Endothelial cell of umbilical vein (primary cell): ENCODE measurements around the gene CDCA5. TPM values are rescaled to one million over a fixed set of nuclear protein-coding genes. Genes with fewer than 3 reads are reported as not detected.

ENCODE experiments used
- BruUV-seq: library from RNA; stranded (reverse); fragments of 400-500 nt; replicated peaks from 2 replicates; lab custom pipeline; 2021; lab: Mats Ljungman, UMichigan
- CTCF ChIA-PET: fragments of 300-600, 350-600 bp; sonication (Branson Sonifier 250); formaldehyde crosslinking; loops from one replicate; lab custom pipeline; 2021; ENCODE audit warnings: antibody characterized with exemption, inconsistent platforms; lab: Charles Lee
- POLR2A ChIA-PET: fragments of 300-600, 350-600 bp; sonication (Branson Sonifier 250); formaldehyde crosslinking; loops from one replicate; lab custom pipeline; 2021; ENCODE audit warnings: antibody characterized with exemption, inconsistent platforms; lab: Charles Lee
- DNase-seq: peaks from one replicate; pipeline ENCODE4 v3.0.0-alpha.2; 2011; ENCODE audit warnings: low read depth, low spot score
- FAIRE-seq: peaks from 2 replicates; lab custom pipeline; 2011; peaks lifted over from hg19 to GRCh38; lab: Jason Lieb, UNC
- H2AFZ ChIP-seq: 2 replicates; pipeline ENCODE4 v1.6.0; 2012; ENCODE audit warnings: low read depth, low read length, control low read depth, inconsistent platforms
- H3K27ac ChIP-seq: 2 replicates; pipeline ENCODE4 v1.5.1; 2011; ENCODE audit warnings: low read depth, mild to moderate bottlenecking, control low read depth, low read length, moderate library complexity; ENCODE audit not compliant: insufficient read depth
- H3K27me3 ChIP-seq, 2 experiments: 2 replicates each; pipeline versions ENCODE4 v1.6.0 to v1.6.1; 2011; ENCODE audit warnings: low read length in 2 of 2, mixed read lengths in 1 of 2; ENCODE audit not compliant: control insufficient read depth in 2 of 2, insufficient read depth in 2 of 2
- H3K36me3 ChIP-seq, 2 experiments: 2 replicates in 1 of 2; 3 replicates in 1 of 2; pipeline ENCODE4 v1.5.1; 2011; ENCODE audit warnings: low read length in 2 of 2, mild to moderate bottlenecking in 1 of 2, moderate library complexity in 1 of 2; ENCODE audit not compliant: control insufficient read depth in 2 of 2, insufficient read depth in 2 of 2; ENCODE audit errors: extremely low read depth in 1 of 2
- H3K4me1 ChIP-seq: 3 replicates; pipeline ENCODE4 v1.5.1; 2011; ENCODE audit warnings: mild to moderate bottlenecking, low read length; ENCODE audit not compliant: control insufficient read depth, insufficient read depth; ENCODE audit errors: extremely low read depth
- H3K4me2 ChIP-seq: 2 replicates; pipeline ENCODE4 v1.6.1; 2011; ENCODE audit warnings: low read length, control low read depth, mixed read lengths; ENCODE audit not compliant: insufficient read depth
- H3K4me3 ChIP-seq, 3 experiments: fragments of 200-600 bp in 1 of 3; sonication (generic), shearing (Covaris generic) in 1 of 3; replicated peaks in 1 of 3; 2 replicates each; pipeline ENCODE4 v1.5.1; 2011 to 2016; ENCODE audit warnings: control low read depth in 3 of 3, low read length in 3 of 3, mild to moderate bottlenecking in 2 of 3, inconsistent platforms in 1 of 3, low read depth in 1 of 3, moderate library complexity in 1 of 3; ENCODE audit not compliant: insufficient read depth in 1 of 3
- H3K79me2 ChIP-seq: 2 replicates; pipeline ENCODE4 v1.6.0; 2012; ENCODE audit warnings: low read length, inconsistent platforms; ENCODE audit not compliant: control insufficient read depth, insufficient read depth
- H3K9ac ChIP-seq: replicated peaks from 2 replicates; pipeline ENCODE3; 2011; ENCODE audit warnings: low read length, control low read depth; ENCODE audit not compliant: insufficient read depth; ENCODE audit errors: extremely low read depth
- H3K9me1 ChIP-seq: replicated peaks from 3 replicates; pipeline ENCODE4 v1.6.0; 2011; ENCODE audit warnings: mild to moderate bottlenecking, low read length; ENCODE audit not compliant: control insufficient read depth, insufficient read depth; ENCODE audit errors: extremely low read depth
- H3K9me3 ChIP-seq: replicated peaks from 2 replicates; pipeline ENCODE4 v1.5.1; 2012; ENCODE audit warnings: low read length, inconsistent platforms; ENCODE audit not compliant: control insufficient read depth, insufficient read depth
- H4K20me1 ChIP-seq: replicated peaks from 2 replicates; pipeline ENCODE3; 2011; ENCODE audit warnings: mild to moderate bottlenecking, low read length; ENCODE audit not compliant: control insufficient read depth, insufficient read depth; ENCODE audit errors: extremely low read depth
- FOS ChIP-seq: IDR thresholded peaks from 2 replicates; pipeline ENCODE4 v1.6.1; 2011; ENCODE audit warnings: mild to moderate bottlenecking, low read length, moderate library complexity, borderline replicate concordance; ENCODE audit not compliant: insufficient read depth
- POLR2AphosphoS5 ChIP-seq: IDR thresholded peaks from 2 replicates; pipeline ENCODE4 v1.6.1; 2012; ENCODE audit warnings: low read depth, mild to moderate bottlenecking, control low read depth, low read length, moderate library complexity; ENCODE audit not compliant: insufficient read depth
- dilution Hi-C: fragments of 300-500 bp; cut with MboI; formaldehyde crosslinking; loops from one replicate; pipeline ENCODE4 v1.15.0; 2019; ENCODE audit warnings: low sequenced_read_pairs; ENCODE audit not compliant: extremely low pct_ligation_motif_present
- intact Hi-C: fragments of 100-400 bp; cut with micrococcal nuclease; formaldehyde crosslinking; loops from one replicate; pipeline ENCODE4 v1.10.0; 2022
- polyA plus RNA-seq, 4 experiments: library from polyadenylated mRNA; depleted of rRNA in 3 of 4; stranded (reverse) in 3 of 4; unstranded in 1 of 4; fragments of >200 nt; gene quantifications; 2 replicates each; pipeline versions ENCODE4 v1.2.1 to v1.2.3, GENCODE V29; 2011 to 2012; ENCODE audit warnings: missing spikeins in 1 of 4
- total RNA-seq: library from RNA; stranded (reverse); gene quantifications from 2 replicates; pipeline ENCODE4 v1.2.3, GENCODE V29; 2021

CDCA5 gene
- total and polyA plus RNA-seq, 2 donors (not counting 3 experiments of a cell fraction or from before 2014, with no cell fraction given), result 16.4 to 35.7 TPM

- Histone ChIP-seq H3K4me3 (no peak overlapping the region), H3K4me1 (peaks cover 4% of the 10 kb centered on the region), H3K9me1 (no peaks in the 10 kb centered on the region), H3K27me3 (no peaks in the 10 kb centered on the region), H3K36me3 (peaks cover 11 to 56% of the 10 kb centered on the region in 2 experiments), H2AFZ (no peak overlapping the region), H3K79me2 (peaks cover 12% of the 10 kb centered on the region), H3K4me2 (no peak overlapping the region), H3K9ac (no peak overlapping the region), H4K20me1 (no peaks in the 10 kb centered on the region), H3K9me3 (no peaks in the 10 kb centered on the region), H3K27ac (no peak overlapping the region)
- BruUV-seq, result no TSS peak
- DNase-seq (no peak), FAIRE-seq (no peak)
- intact Hi-C loops (no loop called here), dilution Hi-C loops (no loop called here)
- POLR2A ChIA-PET, result interaction anchor here (1.5 kb wide), 1 partner anchor 10 kb away, joined by 4 read pairs; the partner anchor contains the start of gene ZNHIT2
- CTCF ChIA-PET, result interaction anchor here (1.2 kb wide), 2 partner anchors 10 to 17 kb away, joined by 3 read pairs; partner anchors contain the start of gene ZNHIT2
- TF ChIP-seq POLR2AphosphoS5, result no peak
Observed at GRCh38 chr11:65127473-65128181, 43.8 kb upstream of the CDCA5 start.

- BruUV-seq, result no TSS peak
- intact Hi-C loops, result no loop called here
Observed at GRCh38 chr11:65126624-65127274, 42.9 kb upstream of the CDCA5 start.

More at GRCh38 chr11:65126624-65127274, 42.9 kb upstream of the CDCA5 start:
- Histone ChIP-seq H4K20me1 (no peaks in the 10 kb centered on the region), H3K9me3 (no peaks in the 10 kb centered on the region), H3K4me1 (peaks cover 4% of the 10 kb centered on the region), H3K36me3 (peaks cover 11 to 50% of the 10 kb centered on the region in 2 experiments), H3K4me2 (no peak overlapping the region), H3K27ac (no peak overlapping the region), H3K27me3 (no peaks in the 10 kb centered on the region), H3K9me1 (no peaks in the 10 kb centered on the region), H3K4me3 (no peak overlapping the region), H2AFZ (no peak overlapping the region), H3K9ac (no peak overlapping the region), H3K79me2 (peaks cover 16% of the 10 kb centered on the region)
- POLR2A ChIA-PET, result interaction anchor here (1.4 kb wide), 1 partner anchor 8 kb away, joined by 3 read pairs; no protein-coding TSS in a partner anchor
- CTCF ChIA-PET, result no interaction called here
- peak; percentile 43 for TF ChIP-seq POLR2AphosphoS5
- no peak for TF ChIP-seq FOS
- FAIRE-seq (no peak), DNase-seq (no peak)
- dilution Hi-C loops, result no loop called here
